HG03280 (cell line): ENCODE measurements around the gene MYH14.

ENCODE experiments used
- ATAC-seq: cut with Tn5 transposase; IDR thresholded peaks from one replicate; pipeline ENCODE4 v1.9.1; 2021; ENCODE audit warnings: mild to moderate bottlenecking, moderate library complexity; ENCODE audit not compliant: unreplicated experiment

Gene MYH14

DNA sequence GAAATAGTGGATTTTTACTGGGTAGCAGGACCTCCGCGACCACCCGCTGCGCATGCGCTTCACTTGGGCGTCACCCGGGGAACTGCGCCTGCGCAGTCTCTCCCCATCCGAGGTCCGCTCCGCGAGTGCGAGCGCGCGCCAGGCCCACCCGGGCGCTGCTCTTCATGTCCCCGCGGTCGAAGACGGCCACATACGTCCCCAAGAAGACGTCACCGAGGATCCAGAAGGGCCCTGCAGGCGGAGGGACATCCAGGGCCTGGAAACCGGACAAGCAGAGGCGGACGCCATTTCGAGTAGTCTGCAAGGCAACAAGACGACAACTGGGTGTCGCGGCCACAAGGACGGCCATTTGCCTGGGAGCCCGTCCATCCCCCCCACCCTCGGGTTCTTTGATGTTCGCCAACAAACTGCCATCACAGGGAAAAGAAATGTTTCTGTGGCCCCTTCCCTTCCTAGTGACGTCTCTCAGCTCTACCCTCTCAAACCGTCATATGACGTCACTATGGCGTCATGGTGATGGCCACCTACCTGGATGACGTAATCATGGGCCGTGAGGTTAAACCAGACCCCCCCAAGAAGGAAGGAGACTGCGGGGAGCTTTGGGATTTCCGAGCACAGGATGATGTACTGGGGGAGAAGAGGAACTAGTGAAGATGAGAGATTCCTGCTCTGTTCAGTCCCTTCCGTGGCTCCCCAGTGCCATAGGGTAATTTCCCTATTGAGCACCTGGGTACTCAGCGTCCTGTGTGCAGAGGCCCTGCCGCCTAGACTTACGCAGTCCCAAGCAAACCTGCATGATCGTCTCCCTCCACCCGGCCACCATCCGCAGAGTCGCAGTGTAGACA, 155.3 kb downstream of the MYH14 start:
- ATAC-seq, result no peak

DNA sequence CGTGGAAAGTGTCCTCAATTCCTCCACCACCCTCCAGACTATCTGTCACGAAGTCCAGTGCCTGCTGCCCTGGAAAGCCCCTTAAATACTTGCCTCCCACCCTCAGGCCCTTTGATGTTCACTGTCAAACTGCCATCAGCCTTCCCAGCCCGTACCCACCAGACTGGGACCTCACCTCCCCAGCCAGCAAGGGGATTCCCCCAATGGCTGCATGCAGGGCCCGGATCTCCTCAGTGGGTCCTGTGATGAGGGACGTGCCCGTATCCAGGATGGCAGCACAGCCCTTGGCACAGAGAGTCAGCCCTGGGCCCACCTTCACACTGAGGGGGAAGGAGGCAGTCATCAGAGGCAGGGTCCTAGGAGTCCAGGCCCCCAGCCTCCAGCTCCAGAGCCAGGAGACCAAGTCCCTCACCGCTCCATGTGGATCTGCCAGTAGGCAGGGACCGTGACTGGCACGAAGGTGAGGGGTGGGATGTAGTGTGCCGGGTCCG, 156.0 kb downstream of the MYH14 start:
- no peak for ATAC-seq
